WERI-Rb-1 (cell line): ENCODE measurements around the gene TMTC1.

Experiments used
- DNase-seq: peaks from one replicate; pipeline ENCODE4 v3.0.0-alpha.2; 2020
- H3K27ac ChIP-seq: fragments of 250-450 bp; sonication (Bioruptor Pico); 2 replicates; pipeline ENCODE4 v1.5.1; 2020; ENCODE audit warnings: mild to moderate bottlenecking, moderate library complexity
- H3K27me3 ChIP-seq: fragments of 250-450 bp; sonication (Bioruptor Pico); 2 replicates; pipeline ENCODE4 v1.5.1; 2021; ENCODE audit warnings: mild to moderate bottlenecking, low read depth, moderate library complexity; ENCODE audit not compliant: insufficient read depth, severe bottlenecking
- H3K36me3 ChIP-seq: fragments of 250-450 bp; sonication (Bioruptor Pico); 2 replicates; pipeline ENCODE4 v1.5.1; 2020; ENCODE audit warnings: mild to moderate bottlenecking, moderate library complexity
- H3K4me3 ChIP-seq: 2 replicates; pipeline ENCODE4 v1.5.1; 2011; ENCODE audit warnings: low read depth, mild to moderate bottlenecking, control low read depth, low read length
- H3K9me3 ChIP-seq: fragments of 250-450 bp; sonication (Bioruptor Pico); 2 replicates; pipeline ENCODE4 v1.5.1; 2021; ENCODE audit warnings: mild to moderate bottlenecking, moderate library complexity; ENCODE audit not compliant: severe bottlenecking
- CTCF ChIP-seq: IDR thresholded peaks from 2 replicates; pipeline ENCODE4 v1.5.1; 2011; ENCODE audit warnings: low read depth, mild to moderate bottlenecking, control low read depth, inconsistent platforms, low read length

The TMTC1 gene

GRCh38 chr12:29625359-29625953 is 158.3 kb downstream of the TMTC1 start:
- no peaks in the 10 kb centered on the region for H3K27me3 ChIP-seq
- H3K9me3 ChIP-seq = no peaks in the 10 kb centered on the region
- no peak for TF ChIP-seq CTCF
- H3K4me3 ChIP-seq = no peak overlapping the region
- no peak overlapping the region for H3K27ac ChIP-seq
- no peak for DNase-seq
- no peaks in the 10 kb centered on the region for H3K36me3 ChIP-seq

- H3K9me3 ChIP-seq = no peaks in the 10 kb centered on the region
- no peaks in the 10 kb centered on the region for H3K27me3 ChIP-seq
- no peak overlapping the region for H3K27ac ChIP-seq
- no peak for DNase-seq
- no peaks in the 10 kb centered on the region for H3K36me3 ChIP-seq
- no peak overlapping the region for H3K4me3 ChIP-seq
- TF ChIP-seq CTCF = no peak
These were observed 161.5 kb downstream of the TMTC1 start for GRCh38 chr12:29622251-29622650.

- no peak for TF ChIP-seq CTCF
- H3K4me3 ChIP-seq = no peak overlapping the region
- no peak overlapping the region for H3K27ac ChIP-seq
- no peaks in the 10 kb centered on the region for H3K9me3 ChIP-seq
- DNase-seq = no peak
- no peaks in the 10 kb centered on the region for H3K27me3 ChIP-seq
- no peaks in the 10 kb centered on the region for H3K36me3 ChIP-seq
These were observed 163.7 kb downstream of the TMTC1 start for GRCh38 chr12:29620030-29620429.

- TF ChIP-seq CTCF = no peak
- Histone ChIP-seq H3K27me3 (no peaks in the 10 kb centered on the region), H3K36me3 (no peaks in the 10 kb centered on the region), H3K4me3 (no peak overlapping the region), H3K9me3 (no peaks in the 10 kb centered on the region), H3K27ac (no peak overlapping the region)
- DNase-seq = no peak
These were observed 166.3 kb downstream of the TMTC1 start for GRCh38 chr12:29617407-29617803.

GRCh38 chr12:29616664-29617406 is 166.9 kb downstream of the TMTC1 start:
- Histone ChIP-seq H3K9me3 (no peaks in the 10 kb centered on the region), H3K27ac (no peak overlapping the region), H3K27me3 (no peaks in the 10 kb centered on the region), H3K36me3 (no peaks in the 10 kb centered on the region), H3K4me3 (no peak overlapping the region)
- no peak for DNase-seq
- TF ChIP-seq CTCF = no peak
